Kidney capillary endothelial cell (primary cell): Measurements from ENCODE around the gene NXPH2.

Source experiments
- DNase-seq: peaks from one replicate; pipeline ENCODE4 v3.0.0-alpha.2; 2018; ENCODE audit warnings: low spot score

NXPH2 gene

DNA sequence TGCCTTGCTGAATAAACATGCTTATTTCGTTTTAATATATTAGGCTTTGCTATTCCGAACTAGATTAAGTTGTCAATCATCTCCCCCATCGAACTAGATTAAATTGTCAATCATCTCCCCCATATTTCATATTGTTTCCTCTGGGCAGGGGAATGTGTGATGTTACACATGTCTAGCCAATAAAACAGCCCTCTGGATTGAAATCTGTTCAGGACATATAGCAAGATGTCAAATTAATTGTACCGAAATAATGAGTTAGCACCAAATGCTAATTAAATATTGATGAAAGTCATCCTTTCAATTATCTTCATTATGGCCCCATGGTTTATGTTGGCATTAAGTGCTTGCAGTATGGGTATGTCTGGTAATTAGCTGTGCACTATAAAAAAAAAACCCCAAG lies 143.1 kb downstream of the NXPH2 start:
- no peak for DNase-seq

DNA sequence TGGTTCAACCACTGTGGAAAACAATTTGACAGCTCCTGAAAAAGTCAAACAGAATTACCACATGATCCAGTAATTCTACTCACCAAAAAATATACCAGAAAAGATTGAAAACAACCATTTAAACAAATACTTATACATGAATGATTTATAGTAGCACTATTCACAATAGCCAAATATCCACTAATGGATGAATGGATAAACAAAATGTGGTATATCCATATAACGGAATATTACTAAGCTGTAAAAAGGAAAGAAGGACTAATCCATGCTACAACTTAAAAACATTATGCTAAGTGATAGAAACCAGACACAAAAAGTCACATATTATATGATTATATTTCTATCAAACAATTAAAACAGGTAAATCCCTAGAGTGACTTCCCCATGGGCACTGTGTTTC lies 147.1 kb downstream of the NXPH2 start:
- DNase-seq: no peak

DNA sequence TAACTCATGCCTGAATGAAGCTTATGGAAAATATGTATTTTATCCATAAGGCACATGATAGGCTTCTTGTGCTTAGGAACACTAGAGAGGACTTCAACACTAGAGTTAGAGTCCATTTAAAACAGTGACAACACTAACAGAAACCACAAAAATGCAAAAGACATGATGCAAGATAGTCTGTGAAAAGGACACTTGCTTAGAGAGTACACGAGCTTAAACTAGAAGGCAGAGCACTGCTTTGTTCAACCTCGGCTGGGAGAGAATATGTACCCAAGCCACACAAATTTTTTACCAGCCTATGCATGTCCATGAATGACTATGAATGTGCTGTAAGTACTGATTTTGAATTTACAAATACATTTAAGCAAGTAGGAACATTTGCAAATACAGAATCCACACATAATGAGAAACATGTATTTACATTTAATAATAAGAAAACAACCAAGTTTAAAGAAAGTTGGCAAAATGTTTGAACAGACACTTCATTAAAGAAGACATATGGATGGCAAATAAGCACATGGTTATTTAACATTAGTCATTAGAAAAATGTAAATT lies 148.0 kb downstream of the NXPH2 start:
- DNase-seq: no peak

DNA sequence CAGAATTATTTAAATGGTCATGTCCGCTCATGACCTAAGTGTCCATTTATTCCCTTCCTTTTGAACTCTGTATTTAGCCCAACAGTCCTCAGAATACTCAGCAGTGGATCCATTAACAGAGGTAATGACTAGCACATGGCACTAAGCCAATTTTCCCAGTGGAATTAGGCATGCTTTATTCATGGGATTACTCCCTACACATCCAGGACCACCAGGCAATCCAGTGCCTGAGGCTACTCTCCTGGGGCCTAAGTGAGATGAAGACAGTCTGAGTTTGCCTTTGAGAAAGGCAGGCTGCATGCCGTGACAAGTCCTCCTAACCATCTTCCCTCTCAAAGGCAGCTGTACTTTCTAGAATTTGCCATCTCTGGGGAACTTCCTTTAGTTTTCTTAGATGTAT lies 150.0 kb downstream of the NXPH2 start:
- DNase-seq: no peak

DNA sequence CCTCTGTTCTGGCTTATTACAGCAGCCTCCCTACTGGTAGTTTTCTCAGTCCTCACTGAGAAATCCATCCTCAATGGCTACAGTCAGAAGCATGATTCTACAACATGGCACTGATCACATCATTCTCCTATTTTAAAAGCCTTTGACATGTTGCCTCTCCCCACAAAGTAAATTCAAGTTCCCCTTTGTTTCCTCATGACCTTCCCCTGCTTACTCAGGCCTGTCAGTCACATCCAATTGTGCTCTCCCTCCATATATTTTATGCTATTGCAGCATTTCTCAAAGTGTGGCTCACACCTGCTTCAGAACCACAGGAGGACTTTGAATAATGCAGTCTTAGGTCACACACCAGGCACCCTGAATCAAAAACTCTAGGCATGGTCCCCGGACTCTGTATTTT lies 154.0 kb downstream of the NXPH2 start:
- no peak for DNase-seq

DNA sequence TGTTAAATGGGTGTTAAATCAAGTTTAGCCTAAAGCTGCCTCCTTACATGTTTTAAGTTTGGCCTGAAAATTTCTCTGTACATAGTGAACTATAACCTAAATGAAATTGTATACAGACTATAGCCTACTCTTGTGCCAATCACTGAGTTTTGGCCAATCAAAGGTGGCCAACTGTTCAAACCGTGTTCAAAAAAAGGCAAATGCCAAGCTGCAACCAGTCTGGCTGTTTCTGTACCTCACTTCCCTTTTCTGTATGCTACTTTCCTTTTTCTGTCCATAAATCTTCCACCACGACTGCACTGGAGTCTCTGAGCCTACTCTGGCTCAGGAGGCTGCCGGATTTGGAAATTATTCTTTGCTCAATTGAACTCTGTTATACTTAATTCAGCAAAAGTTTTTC lies 157.6 kb downstream of the NXPH2 start:
- no peak for DNase-seq

DNA sequence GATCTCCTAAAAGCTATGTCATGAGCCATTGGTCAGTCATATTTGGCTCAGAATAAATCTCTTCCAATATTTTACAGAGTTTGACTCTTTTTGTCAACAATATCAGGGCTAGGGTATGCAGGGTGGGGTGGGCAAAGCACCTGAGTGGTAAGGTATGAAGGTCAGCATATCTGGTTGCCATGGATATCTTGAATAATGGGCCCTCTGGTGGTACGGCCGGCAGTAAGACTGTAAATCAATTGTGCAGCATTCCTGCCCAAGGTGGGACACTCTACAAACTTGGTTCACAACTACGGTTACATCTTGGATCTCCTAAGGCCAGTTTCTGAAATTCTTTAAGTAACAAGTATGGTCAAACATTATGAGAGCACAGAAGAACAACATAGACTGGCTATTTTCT lies 159.1 kb downstream of the NXPH2 start:
- no peak for DNase-seq

DNA sequence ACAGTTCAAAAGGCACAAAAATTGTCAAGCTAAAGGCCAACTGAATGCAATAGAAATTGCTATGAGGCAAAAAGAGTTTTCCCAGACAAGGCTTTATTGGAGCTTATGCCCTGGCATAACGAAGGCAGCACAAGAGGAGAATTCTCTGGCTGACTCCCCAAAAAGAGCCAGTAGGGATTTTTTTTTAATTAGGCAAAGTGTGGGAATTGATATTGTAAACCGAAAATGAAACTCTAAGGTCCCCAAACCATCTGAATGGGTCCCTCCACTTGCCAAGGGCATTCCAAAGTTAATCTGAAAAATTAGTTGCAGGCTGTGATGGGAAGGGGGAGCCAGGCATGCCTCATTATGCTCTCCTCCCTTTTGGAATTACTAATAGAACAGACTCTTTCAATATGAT lies 159.8 kb downstream of the NXPH2 start:
- DNase-seq: no peak
